ENCODE results near the gene BEST2.
"Not testable (repeated sequence)": the region's sequence is repeated elsewhere in the genome, so short reads cannot be mapped to it uniquely, and the experiment has no call there.

The BEST2 gene

GRCh38 chr19:12796146-12797071 is 44.8 kb downstream of the BEST2 start:
- DNase-seq (ENCODE audit: insufficient read length, low spot score) = no peak
- peak; percentile 87 for FAIRE-seq

GRCh38 chr19:12797141-12797587 is 45.6 kb downstream of the BEST2 start:
- DNase-seq (ENCODE audit: insufficient read length, low spot score) = no peak
- no peak for FAIRE-seq

- not testable (repeated sequence) for DNase-seq (ENCODE audit: insufficient read length, low spot score); FAIRE-seq
Measured at GRCh38 chr19:12797607-12798006, 46.0 kb downstream of the BEST2 start.

- FAIRE-seq (no peak), DNase-seq (ENCODE audit: insufficient read length, low spot score) (no peak)
Measured at GRCh38 chr19:12799742-12800465, 48.3 kb downstream of the BEST2 start.

GRCh38 chr19:12800466-12800770 is 48.8 kb downstream of the BEST2 start:
- DNase-seq (ENCODE audit: insufficient read length, low spot score) (no peak), FAIRE-seq (no peak)

- no peak for DNase-seq (ENCODE audit: insufficient read length, low spot score)
- FAIRE-seq = no peak
Measured at GRCh38 chr19:12800923-12801465, 49.4 kb downstream of the BEST2 start.

- FAIRE-seq (peak; percentile 33), DNase-seq (ENCODE audit: insufficient read length, low spot score) (no peak)
Measured at GRCh38 chr19:12801466-12802266, 50.1 kb downstream of the BEST2 start, which contains the start of the genes PRDX2 and THSD8. PRDX2 (minus strand) TSS chr19:12801800; CDS start chr19:12801261, 539 bp downstream. THSD8 (plus strand) TSS chr19:12802069; CDS start chr19:12802072, 3 bp downstream.

GRCh38 chr19:12802267-12803106 is 50.9 kb downstream of the BEST2 start:
- DNase-seq (ENCODE audit: insufficient read length, low spot score) (no peak), FAIRE-seq (no peak)

- DNase-seq (ENCODE audit: insufficient read length, low spot score) (no peak), FAIRE-seq (no peak)
Measured at GRCh38 chr19:12804051-12804450, 52.5 kb downstream of the BEST2 start.

GRCh38 chr19:12806242-12807081 is 54.9 kb downstream of the BEST2 start, which contains the start of gene RNASEH2A:
RNASEH2A (plus strand) TSS chr19:12806584; CDS start chr19:12806674, 90 bp downstream.
- DNase-seq (ENCODE audit: insufficient read length, low spot score) (peak; percentile 95), FAIRE-seq (peak; percentile 97)

Measured in HTR-8/SVneo (cell line).